Occipital lobe (tissue), 2 donors: ENCODE results near the gene SLC39A11. TPM values are rescaled to one million over a fixed set of nuclear protein-coding genes. Genes with fewer than 3 reads are reported as not detected.
"Not testable (repeated sequence)": the region's sequence is repeated elsewhere in the genome, so short reads cannot be mapped to it uniquely, and the experiment has no call there.

Experiments used
- DNase-seq: peaks from one replicate; lab custom pipeline; 2025; lab: John Stamatoyannopoulos, UW
- total RNA-seq: library from RNA; depleted of rRNA; stranded (reverse); fragments of >200 nt; gene quantifications from one replicate; pipeline ENCODE4 v1.2.3, GENCODE V29; 2014

SLC39A11 gene
- total RNA-seq, 1 donor from 2014 or later = 9.5 TPM

GRCh38 chr17:72661945-72662826 is 430.3 kb downstream of the SLC39A11 start:
- no peak for DNase-seq

GRCh38 chr17:72661116-72661944 is 431.2 kb downstream of the SLC39A11 start:
- no peak for DNase-seq

- DNase-seq = no peak
Measured at GRCh38 chr17:72660274-72661115, 432.0 kb downstream of the SLC39A11 start.

GRCh38 chr17:72659811-72660210 is 432.7 kb downstream of the SLC39A11 start:
- no peak for DNase-seq

- no peak for DNase-seq
Measured at GRCh38 chr17:72658675-72659074, 433.8 kb downstream of the SLC39A11 start.

- no peak for DNase-seq
Measured at GRCh38 chr17:72657467-72658317, 434.8 kb downstream of the SLC39A11 start.

- no peak for DNase-seq
Measured at GRCh38 chr17:72656130-72656763, 436.2 kb downstream of the SLC39A11 start.

GRCh38 chr17:72654706-72655105 is 437.8 kb downstream of the SLC39A11 start:
- no peak for DNase-seq

- no peak for DNase-seq
Measured at GRCh38 chr17:72651988-72652387, 440.5 kb downstream of the SLC39A11 start.

GRCh38 chr17:72648702-72649101 is 443.8 kb downstream of the SLC39A11 start:
- DNase-seq = no peak

- no peak for DNase-seq
Measured at GRCh38 chr17:72646176-72646575, 446.3 kb downstream of the SLC39A11 start.

GRCh38 chr17:72644492-72644891 is 448.0 kb downstream of the SLC39A11 start:
- DNase-seq = no peak

GRCh38 chr17:72643575-72644216 is 448.8 kb downstream of the SLC39A11 start:
- DNase-seq = no peak

- no peak for DNase-seq
Measured at GRCh38 chr17:72642720-72643119, 449.8 kb downstream of the SLC39A11 start.

GRCh38 chr17:72640415-72641165 is 451.9 kb downstream of the SLC39A11 start:
- no peak for DNase-seq

- no peak for DNase-seq
Measured at GRCh38 chr17:72639711-72640110, 452.8 kb downstream of the SLC39A11 start.

- not testable (repeated sequence) for DNase-seq
Measured at GRCh38 chr17:72638932-72639331, 453.6 kb downstream of the SLC39A11 start.

GRCh38 chr17:72635034-72635635 is 457.4 kb downstream of the SLC39A11 start:
- DNase-seq = no peak
